ENCODE measurements around the gene PCDHA10.

PCDHA10 gene

GRCh38 chr5:140883373-140883772, 27.7 kb downstream of the PCDHA10 start (continued):
- TF ChIP-seq BACH2 (CRISPR knock-in tag; IDR thresholded peaks at IDR 0.05; ENCODE audit: borderline replicate concordance) = no peak
- TF ChIP-seq ZFP3 (CRISPR knock-in tag; IDR thresholded peaks at IDR 0.05) = no peak
- TF ChIP-seq ESRRG (CRISPR knock-in tag; IDR thresholded peaks at IDR 0.05) = no peak
- no peak for TF ChIP-seq POU6F1 (CRISPR knock-in tag; IDR thresholded peaks at IDR 0.05; ENCODE audit: borderline replicate concordance, low read depth)

DNA sequence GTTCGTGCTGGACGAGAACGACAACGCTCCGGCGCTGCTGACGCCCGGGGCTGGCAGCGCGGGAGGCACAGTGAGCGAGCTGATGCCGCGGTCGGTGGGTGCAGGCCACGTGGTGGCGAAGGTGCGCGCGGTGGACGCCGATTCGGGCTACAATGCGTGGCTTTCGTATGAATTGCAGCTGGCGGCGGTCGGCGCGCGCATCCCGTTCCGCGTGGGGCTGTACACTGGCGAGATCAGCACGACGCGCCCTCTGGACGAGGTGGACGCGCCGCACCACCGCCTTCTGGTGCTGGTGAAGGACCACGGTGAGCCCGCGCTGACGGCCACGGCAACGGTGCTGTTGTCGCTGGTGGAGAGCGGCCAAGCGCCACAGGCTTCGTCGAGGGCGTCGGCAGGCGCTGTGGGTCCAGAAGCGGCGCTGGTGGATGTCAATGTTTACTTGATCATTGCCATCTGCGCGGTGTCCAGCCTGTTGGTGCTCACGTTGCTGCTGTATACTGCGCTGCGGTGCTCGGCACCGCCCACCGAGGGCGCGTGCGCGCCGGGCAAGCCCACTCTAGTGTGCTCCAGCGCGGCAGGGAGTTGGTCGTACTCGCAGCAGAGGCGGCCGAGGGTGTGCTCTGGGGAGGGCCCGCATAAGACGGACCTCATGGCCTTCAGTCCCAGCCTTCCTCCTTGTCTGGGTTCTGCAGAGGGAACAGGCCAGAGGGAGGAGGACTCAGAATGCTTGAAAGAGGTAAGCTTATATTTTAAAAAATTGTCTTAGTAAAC, 28.4 kb downstream of the PCDHA10 start:
- ATAC-seq = no peak
- TF ChIP-seq, protein P1, sequence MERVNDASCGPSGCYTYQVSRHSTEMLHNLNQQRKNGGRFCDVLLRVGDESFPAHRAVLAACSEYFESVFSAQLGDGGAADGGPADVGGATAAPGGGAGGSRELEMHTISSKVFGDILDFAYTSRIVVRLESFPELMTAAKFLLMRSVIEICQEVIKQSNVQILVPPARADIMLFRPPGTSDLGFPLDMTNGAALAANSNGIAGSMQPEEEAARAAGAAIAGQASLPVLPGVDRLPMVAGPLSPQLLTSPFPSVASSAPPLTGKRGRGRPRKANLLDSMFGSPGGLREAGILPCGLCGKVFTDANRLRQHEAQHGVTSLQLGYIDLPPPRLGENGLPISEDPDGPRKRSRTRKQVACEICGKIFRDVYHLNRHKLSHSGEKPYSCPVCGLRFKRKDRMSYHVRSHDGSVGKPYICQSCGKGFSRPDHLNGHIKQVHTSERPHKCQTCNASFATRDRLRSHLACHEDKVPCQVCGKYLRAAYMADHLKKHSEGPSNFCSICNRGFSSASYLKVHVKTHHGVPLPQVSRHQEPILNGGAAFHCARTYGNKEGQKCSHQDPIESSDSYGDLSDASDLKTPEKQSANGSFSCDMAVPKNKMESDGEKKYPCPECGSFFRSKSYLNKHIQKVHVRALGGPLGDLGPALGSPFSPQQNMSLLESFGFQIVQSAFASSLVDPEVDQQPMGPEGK (CRISPR knock-in tag; IDR thresholded peaks at IDR 0.05; ENCODE audit: borderline replicate concordance) = no peak
- TF ChIP-seq BACH2 (CRISPR knock-in tag; IDR thresholded peaks at IDR 0.05; ENCODE audit: borderline replicate concordance) = no peak
- TF ChIP-seq ZFP3 (CRISPR knock-in tag; IDR thresholded peaks at IDR 0.05) = no peak
- TF ChIP-seq, protein P2, sequence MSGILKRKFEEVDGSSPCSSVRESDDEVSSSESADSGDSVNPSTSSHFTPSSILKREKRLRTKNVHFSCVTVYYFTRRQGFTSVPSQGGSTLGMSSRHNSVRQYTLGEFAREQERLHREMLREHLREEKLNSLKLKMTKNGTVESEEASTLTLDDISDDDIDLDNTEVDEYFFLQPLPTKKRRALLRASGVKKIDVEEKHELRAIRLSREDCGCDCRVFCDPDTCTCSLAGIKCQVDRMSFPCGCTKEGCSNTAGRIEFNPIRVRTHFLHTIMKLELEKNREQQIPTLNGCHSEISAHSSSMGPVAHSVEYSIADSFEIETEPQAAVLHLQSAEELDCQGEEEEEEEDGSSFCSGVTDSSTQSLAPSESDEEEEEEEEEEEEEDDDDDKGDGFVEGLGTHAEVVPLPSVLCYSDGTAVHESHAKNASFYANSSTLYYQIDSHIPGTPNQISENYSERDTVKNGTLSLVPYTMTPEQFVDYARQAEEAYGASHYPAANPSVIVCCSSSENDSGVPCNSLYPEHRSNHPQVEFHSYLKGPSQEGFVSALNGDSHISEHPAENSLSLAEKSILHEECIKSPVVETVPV (CRISPR knock-in tag; IDR thresholded peaks at IDR 0.05) = no peak
- no peak for TF ChIP-seq POU6F1 (CRISPR knock-in tag; IDR thresholded peaks at IDR 0.05; ENCODE audit: borderline replicate concordance, low read depth)
- no peak for TF ChIP-seq ZNF565 (CRISPR knock-in tag; conservative IDR thresholded peaks at IDR 0.05; ENCODE audit: low read depth)
- no peak for TF ChIP-seq TCF4 (CRISPR knock-in tag; IDR thresholded peaks at IDR 0.05; ENCODE audit: borderline replicate concordance)
- TF ChIP-seq ZNF70 (CRISPR knock-in tag; IDR thresholded peaks at IDR 0.05) = no peak
- no peak for TF ChIP-seq TOX (CRISPR knock-in tag; IDR thresholded peaks at IDR 0.05; ENCODE audit: borderline replicate concordance)
- TF ChIP-seq ZFP30 (CRISPR knock-in tag; IDR thresholded peaks at IDR 0.05) = no peak
- TF ChIP-seq CSDC2 (CRISPR knock-in tag; IDR thresholded peaks at IDR 0.05) = no peak
- TF ChIP-seq ISL1 (CRISPR knock-in tag; IDR thresholded peaks at IDR 0.05) = no peak
- TF ChIP-seq TSHZ2 (CRISPR knock-in tag; IDR thresholded peaks at IDR 0.05) = no peak

- ATAC-seq = no peak
- TF ChIP-seq, protein P3, sequence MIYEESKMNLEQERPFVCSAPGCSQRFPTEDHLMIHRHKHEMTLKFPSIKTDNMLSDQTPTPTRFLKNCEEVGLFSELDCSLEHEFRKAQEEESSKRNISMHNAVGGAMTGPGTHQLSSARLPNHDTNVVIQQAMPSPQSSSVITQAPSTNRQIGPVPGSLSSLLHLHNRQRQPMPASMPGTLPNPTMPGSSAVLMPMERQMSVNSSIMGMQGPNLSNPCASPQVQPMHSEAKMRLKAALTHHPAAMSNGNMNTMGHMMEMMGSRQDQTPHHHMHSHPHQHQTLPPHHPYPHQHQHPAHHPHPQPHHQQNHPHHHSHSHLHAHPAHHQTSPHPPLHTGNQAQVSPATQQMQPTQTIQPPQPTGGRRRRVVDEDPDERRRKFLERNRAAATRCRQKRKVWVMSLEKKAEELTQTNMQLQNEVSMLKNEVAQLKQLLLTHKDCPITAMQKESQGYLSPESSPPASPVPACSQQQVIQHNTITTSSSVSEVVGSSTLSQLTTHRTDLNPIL (CRISPR knock-in tag; IDR thresholded peaks at IDR 0.05; ENCODE audit: low read depth) = no peak
- TF ChIP-seq GLIS3 (CRISPR knock-in tag; IDR thresholded peaks at IDR 0.05) = no peak
- TF ChIP-seq, protein P1 (CRISPR knock-in tag; IDR thresholded peaks at IDR 0.05; ENCODE audit: borderline replicate concordance) = no peak
- TF ChIP-seq TOX (CRISPR knock-in tag; IDR thresholded peaks at IDR 0.05; ENCODE audit: borderline replicate concordance) = no peak
- TF ChIP-seq ZNF8 (CRISPR knock-in tag; IDR thresholded peaks at IDR 0.05) = no peak
- no peak for TF ChIP-seq ZNF565 (CRISPR knock-in tag; conservative IDR thresholded peaks at IDR 0.05; ENCODE audit: low read depth)
- no peak for TF ChIP-seq SNAI2 (CRISPR knock-in tag; IDR thresholded peaks at IDR 0.05)
- no peak for TF ChIP-seq ESRRG (CRISPR knock-in tag; IDR thresholded peaks at IDR 0.05)
- TF ChIP-seq RARB (CRISPR knock-in tag; IDR thresholded peaks at IDR 0.05) = no peak
- TF ChIP-seq POU6F1 (CRISPR knock-in tag; IDR thresholded peaks at IDR 0.05; ENCODE audit: borderline replicate concordance, low read depth) = no peak
These were observed 60.6 kb downstream of the PCDHA10 start for GRCh38 chr5:140916325-140916724.
